ENCODE measurements around the gene ZFR2. TPM values are rescaled to one million over a fixed set of nuclear protein-coding genes. Genes with fewer than 3 reads are reported as not detected.
A peak's percentile ranks its signal among the peaks of the same experiment; 100 is the strongest.
"Not testable (repeated sequence)": the region's sequence is repeated elsewhere in the genome, so short reads cannot be mapped to it uniquely, and the experiment has no call there.

Gene ZFR2
- total RNA-seq, 1 experiment from 2014 or later: not detected

DNA sequence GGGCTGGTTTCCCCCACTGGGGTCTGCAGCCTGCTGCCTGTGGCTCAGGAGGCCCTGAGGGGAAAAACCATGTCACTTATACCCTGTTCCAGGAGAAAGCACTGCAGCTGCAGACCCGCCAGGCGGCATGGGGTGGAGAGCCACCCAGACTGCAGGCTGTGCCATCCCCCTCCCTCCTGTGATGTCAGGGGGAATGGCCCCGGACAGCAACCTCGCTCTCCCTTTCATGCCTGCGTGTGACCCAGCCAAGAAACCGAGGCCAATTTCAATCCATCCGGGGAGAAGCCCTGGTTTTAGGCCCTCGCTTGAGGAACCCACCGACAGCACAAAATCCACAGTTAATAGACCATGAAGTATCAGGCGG is 45.5 kb downstream of the ZFR2 start:
- no peak overlapping the region for H3K4me3 ChIP-seq

GRCh38 chr19:3822683-3823349 is 46.0 kb downstream of the ZFR2 start:
- no peaks in the 10 kb centered on the region for H3K4me1 ChIP-seq (replicated peaks)
- H3K27me3 ChIP-seq (replicated peaks): peaks cover 26% of the 10 kb centered on the region
- no peaks in the 10 kb centered on the region for H3K36me3 ChIP-seq
- no peak overlapping the region for H3K4me3 ChIP-seq
- no peak for DNase-seq (ENCODE audit: low read depth in 1 of 2, low spot score in 2 of 2)
- no peak overlapping the region for H3K27ac ChIP-seq
- H3K9me3 ChIP-seq (replicated peaks): no peaks in the 10 kb centered on the region

More for the DNA sequence above, 45.5 kb downstream of the ZFR2 start:
- no peak for DNase-seq (ENCODE audit: low read depth in 1 of 2, low spot score in 2 of 2)
- peaks cover 24% of the 10 kb centered on the region for H3K27me3 ChIP-seq (replicated peaks)
- no peaks in the 10 kb centered on the region for H3K36me3 ChIP-seq
- H3K27ac ChIP-seq: no peak overlapping the region
- no peaks in the 10 kb centered on the region for H3K4me1 ChIP-seq (replicated peaks)
- H3K9me3 ChIP-seq (replicated peaks): no peaks in the 10 kb centered on the region

GRCh38 chr19:3821857-3822364 is 46.9 kb downstream of the ZFR2 start:
- no peaks in the 10 kb centered on the region for H3K9me3 ChIP-seq (replicated peaks)
- H3K4me3 ChIP-seq: no peak overlapping the region
- peaks cover 26% of the 10 kb centered on the region for H3K27me3 ChIP-seq (replicated peaks)
- peak in 1 of 2 experiments; percentile 25 for DNase-seq (ENCODE audit: low read depth in 1 of 2, low spot score in 2 of 2)
- no peaks in the 10 kb centered on the region for H3K36me3 ChIP-seq
- H3K4me1 ChIP-seq (replicated peaks): no peaks in the 10 kb centered on the region
- no peak overlapping the region for H3K27ac ChIP-seq

DNA sequence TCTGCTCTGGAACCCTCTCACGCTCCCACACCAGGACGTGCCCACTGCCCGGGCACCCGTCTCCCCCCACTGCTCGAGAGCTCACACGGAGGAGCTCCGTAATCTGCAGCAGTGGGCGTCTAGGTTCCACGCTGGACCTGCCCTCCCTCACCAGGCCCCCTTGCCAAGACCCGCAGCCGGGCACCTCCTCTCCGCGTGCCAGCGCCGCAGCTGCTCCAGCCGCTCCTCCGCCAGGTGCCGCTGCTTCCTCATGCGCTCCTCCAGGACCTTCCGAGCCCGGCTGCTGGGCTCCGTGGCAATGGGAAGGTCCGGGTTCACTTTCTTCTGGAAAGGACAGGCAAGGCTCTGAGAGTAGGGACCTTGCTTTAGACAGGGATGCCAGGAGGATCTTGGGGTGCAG is 47.7 kb downstream of the ZFR2 start:
- H3K9me3 ChIP-seq (replicated peaks): no peaks in the 10 kb centered on the region
- H3K4me3 ChIP-seq: no peak overlapping the region
- H3K27me3 ChIP-seq (replicated peaks): peaks cover 26% of the 10 kb centered on the region
- H3K36me3 ChIP-seq: no peaks in the 10 kb centered on the region
- DNase-seq (ENCODE audit: low read depth in 1 of 2, low spot score in 2 of 2): no peak
- H3K4me1 ChIP-seq (replicated peaks): no peaks in the 10 kb centered on the region
- H3K27ac ChIP-seq: no peak overlapping the region

DNA sequence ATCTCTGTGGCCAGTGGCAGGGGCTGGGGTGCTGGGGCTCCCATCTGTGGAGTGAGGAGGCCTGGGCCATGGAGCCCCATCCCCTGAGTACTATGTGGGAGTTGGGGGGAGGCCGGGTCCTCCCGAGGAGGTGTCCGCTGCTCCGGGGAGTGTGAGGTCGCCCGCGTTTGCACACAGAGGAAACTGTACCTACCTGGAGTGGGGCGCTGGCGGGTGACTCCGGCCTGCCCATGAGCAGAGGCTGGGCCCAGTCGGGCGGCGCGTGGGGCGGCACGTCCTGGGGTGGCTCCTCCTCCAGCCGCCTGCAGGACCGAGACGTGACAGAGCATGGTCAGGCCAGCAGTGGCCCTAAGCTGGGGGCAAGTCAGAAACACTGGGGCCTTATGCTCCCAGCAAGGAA is 48.8 kb downstream of the ZFR2 start:
- Histone ChIP-seq H3K27me3 (replicated peaks) (peaks cover 26% of the 10 kb centered on the region), H3K9me3 (replicated peaks) (no peaks in the 10 kb centered on the region), H3K36me3 (no peaks in the 10 kb centered on the region), H3K27ac (no peak overlapping the region), H3K4me1 (replicated peaks) (no peaks in the 10 kb centered on the region), H3K4me3 (no peak overlapping the region)
- no peak for DNase-seq (ENCODE audit: low read depth in 1 of 2, low spot score in 2 of 2)

- H3K4me3 ChIP-seq: no peak overlapping the region
- no peak for DNase-seq (ENCODE audit: low read depth in 1 of 2, low spot score in 2 of 2)
- H3K27me3 ChIP-seq (replicated peaks): peaks cover 30% of the 10 kb centered on the region
- H3K9me3 ChIP-seq (replicated peaks): no peaks in the 10 kb centered on the region
- H3K36me3 ChIP-seq: no peaks in the 10 kb centered on the region
- no peak overlapping the region for H3K27ac ChIP-seq
- no peaks in the 10 kb centered on the region for H3K4me1 ChIP-seq (replicated peaks)
Observed at GRCh38 chr19:3818918-3819317, 49.9 kb downstream of the ZFR2 start.

- Histone ChIP-seq H3K27ac (no peak overlapping the region), H3K36me3 (no peaks in the 10 kb centered on the region), H3K4me1 (replicated peaks) (no peaks in the 10 kb centered on the region), H3K27me3 (replicated peaks) (peaks cover 31% of the 10 kb centered on the region), H3K9me3 (replicated peaks) (no peaks in the 10 kb centered on the region), H3K4me3 (no peak overlapping the region)
- no peak for DNase-seq (ENCODE audit: low read depth in 1 of 2, low spot score in 2 of 2)
Observed at GRCh38 chr19:3818466-3818865, 50.4 kb downstream of the ZFR2 start.

DNA sequence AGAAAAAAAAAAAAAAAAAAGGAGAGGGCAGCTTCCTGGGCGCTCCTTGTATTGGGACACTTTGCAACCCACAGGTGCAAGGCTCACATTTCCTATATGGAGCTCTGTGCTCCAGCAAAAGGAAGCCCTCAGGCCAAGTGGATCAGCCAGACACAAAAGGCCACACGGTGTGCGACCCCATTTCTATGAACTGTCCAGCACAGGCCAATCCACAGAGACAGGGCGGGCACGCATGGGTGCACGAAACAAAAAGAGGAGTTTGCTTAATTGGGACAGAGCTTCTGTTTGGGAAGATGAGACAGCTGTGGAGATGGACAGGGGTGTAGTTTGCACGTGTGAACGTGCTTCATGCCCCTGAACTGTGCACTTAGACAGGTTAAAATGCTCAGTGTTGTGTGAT is 51.1 kb downstream of the ZFR2 start:
- H3K36me3 ChIP-seq: no peaks in the 10 kb centered on the region
- DNase-seq (ENCODE audit: low read depth in 1 of 2, low spot score in 2 of 2): no peak
- H3K27me3 ChIP-seq (replicated peaks): peaks cover 28% of the 10 kb centered on the region
- H3K4me3 ChIP-seq: no peak overlapping the region
- H3K4me1 ChIP-seq (replicated peaks): no peaks in the 10 kb centered on the region
- no peaks in the 10 kb centered on the region for H3K9me3 ChIP-seq (replicated peaks)
- H3K27ac ChIP-seq: no peak overlapping the region

DNA sequence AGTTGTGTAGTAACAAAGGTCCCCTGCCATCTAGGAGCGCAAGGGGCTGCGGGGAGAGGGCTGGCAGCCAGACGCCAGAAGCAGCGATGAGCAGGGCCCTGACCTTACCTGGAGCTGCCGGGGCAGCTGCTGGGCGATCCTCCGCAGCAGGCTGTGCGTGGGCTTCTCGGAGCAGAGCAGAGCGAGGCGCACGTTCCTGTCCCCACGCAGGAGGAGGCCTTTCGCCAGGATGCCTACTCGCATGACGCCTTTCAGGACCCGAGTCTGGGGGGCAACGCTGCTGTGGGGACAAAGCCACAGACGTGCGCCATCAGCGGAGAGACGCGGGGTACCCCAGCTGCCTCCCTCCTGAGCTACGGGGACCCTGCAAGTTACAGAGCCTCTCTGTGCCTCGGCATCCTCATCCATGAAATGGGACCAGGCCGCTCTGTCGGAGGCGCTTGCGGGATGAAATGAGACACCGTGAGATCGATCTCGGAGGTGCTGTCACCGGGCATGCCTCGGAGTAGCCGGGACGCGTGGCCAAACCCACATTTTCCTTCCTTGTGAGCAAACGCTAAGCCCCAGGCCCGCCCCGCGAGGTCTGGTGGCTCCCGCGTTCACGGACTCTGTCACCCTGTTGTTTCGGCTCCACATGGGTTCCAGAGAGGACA is 52.1 kb downstream of the ZFR2 start:
- DNase-seq (ENCODE audit: low read depth in 1 of 2, low spot score in 2 of 2): no peak
- Histone ChIP-seq H3K9me3 (replicated peaks) (no peaks in the 10 kb centered on the region), H3K4me1 (replicated peaks) (no peaks in the 10 kb centered on the region), H3K36me3 (no peaks in the 10 kb centered on the region), H3K27me3 (replicated peaks) (peaks cover 25% of the 10 kb centered on the region), H3K27ac (no peak overlapping the region), H3K4me3 (no peak overlapping the region)

GRCh38 chr19:3816148-3816547 is 52.7 kb downstream of the ZFR2 start:
- H3K4me1 ChIP-seq (replicated peaks); H3K36me3 ChIP-seq; H3K4me3 ChIP-seq; H3K27ac ChIP-seq; H3K9me3 ChIP-seq (replicated peaks); DNase-seq (ENCODE audit: low read depth in 1 of 2, low spot score in 2 of 2): not testable (repeated sequence)
- peaks cover 24% of the 10 kb centered on the region for H3K27me3 ChIP-seq (replicated peaks)

DNA sequence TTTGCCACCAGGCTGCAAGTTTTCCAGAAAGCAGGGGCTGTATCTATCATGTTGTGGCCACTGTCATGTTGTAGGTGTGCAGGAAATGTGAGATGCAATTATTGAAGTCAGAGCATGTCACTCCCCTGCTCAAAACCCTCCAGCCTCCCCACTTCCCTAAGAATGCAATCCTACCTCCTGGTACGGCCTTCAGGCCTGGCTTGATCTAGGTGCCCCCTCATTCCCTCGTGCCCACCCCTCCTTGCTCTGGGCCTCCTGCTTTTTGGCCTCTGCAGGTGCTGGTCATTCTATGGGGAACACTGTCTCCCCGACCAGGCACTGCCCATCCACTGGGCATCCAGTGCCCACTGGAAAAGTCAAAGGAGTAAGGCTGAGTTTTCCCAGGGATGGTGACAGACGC is 54.2 kb downstream of the ZFR2 start:
- no peak overlapping the region for H3K4me3 ChIP-seq
- H3K36me3 ChIP-seq: no peaks in the 10 kb centered on the region
- no peaks in the 10 kb centered on the region for H3K9me3 ChIP-seq (replicated peaks)
- H3K4me1 ChIP-seq (replicated peaks): no peaks in the 10 kb centered on the region
- no peak for DNase-seq (ENCODE audit: low read depth in 1 of 2, low spot score in 2 of 2)
- peaks cover 33% of the 10 kb centered on the region for H3K27me3 ChIP-seq (replicated peaks)
- H3K27ac ChIP-seq: no peak overlapping the region

GRCh38 chr19:3813473-3814392 is 55.1 kb downstream of the ZFR2 start:
- DNase-seq (ENCODE audit: low read depth in 1 of 2, low spot score in 2 of 2): no peak
- Histone ChIP-seq H3K36me3 (no peaks in the 10 kb centered on the region), H3K4me1 (replicated peaks) (no peaks in the 10 kb centered on the region), H3K27me3 (replicated peaks) (peaks cover 24% of the 10 kb centered on the region), H3K27ac (no peak overlapping the region), H3K4me3 (no peak overlapping the region), H3K9me3 (replicated peaks) (no peaks in the 10 kb centered on the region)

- H3K4me3 ChIP-seq: no peak overlapping the region
- H3K27ac ChIP-seq: no peak overlapping the region
- no peaks in the 10 kb centered on the region for H3K4me1 ChIP-seq (replicated peaks)
Observed at GRCh38 chr19:3810708-3811355, 58.0 kb downstream of the ZFR2 start.

More at GRCh38 chr19:3810708-3811355, 58.0 kb downstream of the ZFR2 start:
- no peak for DNase-seq (ENCODE audit: low read depth in 1 of 2, low spot score in 2 of 2)
- peaks cover 22% of the 10 kb centered on the region for H3K27me3 ChIP-seq (replicated peaks)
- H3K9me3 ChIP-seq (replicated peaks): no peaks in the 10 kb centered on the region
- H3K36me3 ChIP-seq: no peaks in the 10 kb centered on the region
